Fibroblast of lung (primary cell): ENCODE measurements around the gene TTLL12. TPM values are rescaled to one million over a fixed set of nuclear protein-coding genes. Genes with fewer than 3 reads are reported as not detected.

Experiments
- DNase-seq, 2 donors: peaks; one replicate each; pipeline versions ENCODE4 v3.0.0 to v3.0.0-alpha.2; 2010; ENCODE audit warnings: low read depth in 2 of 2
- H2AFZ ChIP-seq: 2 replicates; pipeline ENCODE4 v1.5.1; 2012; ENCODE audit warnings: low read length, control low read depth, inconsistent platforms
- H3K27ac ChIP-seq: 2 replicates; pipeline ENCODE4 v1.5.1; 2011; ENCODE audit warnings: low read length, control low read depth; ENCODE audit not compliant: insufficient read depth
- H3K27me3 ChIP-seq: 2 replicates; pipeline ENCODE4 v1.5.1; 2011; ENCODE audit warnings: mild to moderate bottlenecking, low read length; ENCODE audit not compliant: control insufficient read depth, insufficient read depth
- H3K36me3 ChIP-seq: 2 replicates; pipeline ENCODE4 v1.5.1; 2011; ENCODE audit warnings: low read length; ENCODE audit not compliant: control insufficient read depth, insufficient read depth
- H3K4me1 ChIP-seq: 2 replicates; pipeline ENCODE4 v1.5.1; 2011; ENCODE audit warnings: low read length; ENCODE audit not compliant: control insufficient read depth, insufficient read depth; ENCODE audit errors: extremely low read depth
- H3K4me2 ChIP-seq: 2 replicates; pipeline ENCODE4 v1.5.1; 2011; ENCODE audit warnings: low read length, control low read depth; ENCODE audit not compliant: insufficient read depth; ENCODE audit errors: extremely low read depth
- H3K4me3 ChIP-seq, 4 experiments: fragments of 200-600 bp in 1 of 4; sonication (generic) in 1 of 4; replicated peaks in 1 of 4; 2 replicates each; pipeline ENCODE4 v1.5.1; 2011 to 2016; ENCODE audit warnings: low read length in 4 of 4, low read depth in 3 of 4, mild to moderate bottlenecking in 3 of 4, control low read depth in 2 of 4, inconsistent platforms in 1 of 4, mixed read lengths in 1 of 4; ENCODE audit not compliant: insufficient read depth in 1 of 4; ENCODE audit errors: control extremely low read depth in 1 of 4
- H3K79me2 ChIP-seq: 2 replicates; pipeline ENCODE4 v1.5.1; 2012; ENCODE audit warnings: mild to moderate bottlenecking, low read length, inconsistent platforms; ENCODE audit not compliant: control insufficient read depth, insufficient read depth
- H3K9ac ChIP-seq: 2 replicates; pipeline ENCODE4 v1.5.1; 2011; ENCODE audit warnings: mild to moderate bottlenecking, low read length, control low read depth; ENCODE audit not compliant: insufficient read depth
- H3K9me3 ChIP-seq: 2 replicates; pipeline ENCODE4 v1.5.1; 2012; ENCODE audit warnings: low read depth, low read length; ENCODE audit not compliant: control insufficient read depth, insufficient read depth
- H4K20me1 ChIP-seq: 2 replicates; pipeline ENCODE4 v1.5.1; 2011; ENCODE audit warnings: low read length; ENCODE audit not compliant: control insufficient read depth, insufficient read depth; ENCODE audit errors: extremely low read depth
- CTCF ChIP-seq, 2 donors: IDR thresholded peaks in 1 of 2; conservative IDR thresholded peaks in 1 of 2; 1 replicate in 1 of 2; 2 replicates in 1 of 2; pipeline ENCODE4 v1.5.1; 2011 to 2012; ENCODE audit warnings: low read length in 2 of 2, control low read depth in 1 of 2, inconsistent platforms in 1 of 2, low read depth in 1 of 2, mild to moderate bottlenecking in 1 of 2
- EZH2 ChIP-seq: IDR thresholded peaks from 2 replicates; pipeline ENCODE4 v1.5.1; 2012; ENCODE audit warnings: low read length, control low read depth, mild to moderate bottlenecking; ENCODE audit errors: missing control alignments
- polyA plus RNA-seq, 2 donors: library from polyadenylated mRNA; depleted of rRNA in 1 of 2; stranded (reverse) in 1 of 2; unstranded in 1 of 2; fragments of >200 nt; gene quantifications; 2 replicates each; pipeline ENCODE4 v1.2.1, GENCODE V29; 2011 to 2012; ENCODE audit warnings: missing spikeins in 1 of 2
- total RNA-seq: library from RNA; depleted of rRNA; stranded (reverse); fragments of >200 nt; gene quantifications from 2 replicates; pipeline ENCODE4 v1.2.1, GENCODE V29; 2014

The TTLL12 gene
- total and polyA plus RNA-seq, 2 donors (not counting 1 experiment from before 2014, with no cell fraction given) = 6.0 to 14.7 TPM

GRCh38 chr22:43160497-43161126 is 26.3 kb downstream of the TTLL12 start:
- H3K36me3 ChIP-seq = peaks cover 6% of the 10 kb centered on the region
- H3K27me3 ChIP-seq = no peaks in the 10 kb centered on the region
- H4K20me1 ChIP-seq = no peaks in the 10 kb centered on the region
- H3K79me2 ChIP-seq = peaks cover 11% of the 10 kb centered on the region
- no peak overlapping the region for H2AFZ ChIP-seq
- H3K4me3 ChIP-seq = no peak overlapping the region
- H3K4me2 ChIP-seq = no peak overlapping the region
- H3K9ac ChIP-seq = no peak overlapping the region
- H3K4me1 ChIP-seq = peaks cover 12% of the 10 kb centered on the region
- H3K27ac ChIP-seq = no peak overlapping the region
- no peak for DNase-seq
- no peaks in the 10 kb centered on the region for H3K9me3 ChIP-seq
- TF ChIP-seq EZH2 = no peak
- TF ChIP-seq CTCF (conservative IDR thresholded peaks at IDR 0.05 in 1 of 2, IDR thresholded peaks at IDR 0.05 in 1 of 2; ENCODE audit: low read depth in 1 of 2, low read length in 2 of 2) = no peak

GRCh38 chr22:43159484-43160178 is 27.3 kb downstream of the TTLL12 start:
- no peak for DNase-seq
- Histone ChIP-seq H3K9ac (no peak overlapping the region), H2AFZ (no peak overlapping the region), H3K9me3 (no peaks in the 10 kb centered on the region), H3K27me3 (no peaks in the 10 kb centered on the region), H3K4me3 (no peak overlapping the region), H3K27ac (no peak overlapping the region), H3K4me1 (peaks cover 14% of the 10 kb centered on the region), H3K36me3 (peaks cover 6% of the 10 kb centered on the region), H3K79me2 (peaks cover 15% of the 10 kb centered on the region), H4K20me1 (no peaks in the 10 kb centered on the region), H3K4me2 (no peak overlapping the region)
- peak in 1 of 2 donors; percentile 20 for TF ChIP-seq CTCF (conservative IDR thresholded peaks at IDR 0.05 in 1 of 2, IDR thresholded peaks at IDR 0.05 in 1 of 2; ENCODE audit: low read depth in 1 of 2, low read length in 2 of 2)
- TF ChIP-seq EZH2 = no peak

- Histone ChIP-seq H3K4me2 (no peak overlapping the region), H3K4me3 (no peak overlapping the region), H3K27me3 (no peaks in the 10 kb centered on the region), H3K9ac (no peak overlapping the region), H3K9me3 (no peaks in the 10 kb centered on the region), H3K4me1 (peaks cover 14% of the 10 kb centered on the region), H2AFZ (no peak overlapping the region), H3K36me3 (peaks cover 6% of the 10 kb centered on the region), H3K27ac (no peak overlapping the region), H4K20me1 (no peaks in the 10 kb centered on the region), H3K79me2 (peaks cover 19% of the 10 kb centered on the region)
- no peak for DNase-seq
- no peak for TF ChIP-seq EZH2
- TF ChIP-seq CTCF (conservative IDR thresholded peaks at IDR 0.05 in 1 of 2, IDR thresholded peaks at IDR 0.05 in 1 of 2; ENCODE audit: low read depth in 1 of 2, low read length in 2 of 2) = no peak
These were observed 28.0 kb downstream of the TTLL12 start for GRCh38 chr22:43158778-43159483.
